Ascending aorta (tissue), 2 donors: ENCODE results near the gene TRAF3IP1. TPM values are rescaled to one million over a fixed set of nuclear protein-coding genes. Genes with fewer than 3 reads are reported as not detected.

Source experiments
- DNase-seq, 2 donors: peaks; one replicate each; pipeline ENCODE4 v3.0.0-alpha.2; 2019; ENCODE audit warnings: low spot score in 2 of 2
- H3K27ac ChIP-seq, 2 donors: fragments of 200-600 bp; sonication (generic); one replicate each; pipeline ENCODE4 v1.5.1; 2016 to 2017; ENCODE audit warnings: mild to moderate bottlenecking in 1 of 2
- H3K27me3 ChIP-seq: fragments of 200-600 bp; sonication (generic); one replicate; pipeline ENCODE4 v1.5.1; 2017
- H3K36me3 ChIP-seq, 2 donors: fragments of 200-600 bp; sonication (generic); one replicate each; pipeline ENCODE4 v1.5.1; 2016
- H3K4me1 ChIP-seq, 2 donors: fragments of 200-600 bp; sonication (generic); one replicate each; pipeline ENCODE4 v1.5.1; 2016 to 2017; ENCODE audit warnings: mild to moderate bottlenecking in 1 of 2
- H3K4me3 ChIP-seq, 2 donors: fragments of 200-600 bp; sonication (generic); one replicate each; pipeline ENCODE4 v1.5.1; 2016 to 2017; ENCODE audit warnings: mild to moderate bottlenecking in 1 of 2
- H3K9me3 ChIP-seq, 2 donors: fragments of 200-600 bp; sonication (generic); one replicate each; pipeline ENCODE4 v1.5.1; 2016
- intact Hi-C: fragments of 100-400 bp; cut with DNase I; formaldehyde crosslinking; loops from one replicate; pipeline ENCODE4 v1.15.1; 2023
- total RNA-seq: library from RNA; depleted of rRNA; stranded (reverse); fragments of >200 nt; gene quantifications from one replicate; pipeline ENCODE4 v1.1.0, GENCODE V29; 2016
- TF ChIP-seq, protein P1 (sequence below), 3 experiments: fragments of 200-600 bp in 2 of 3; fragments of 450-650 bp in 1 of 3; sonication (generic) in 2 of 3; IDR thresholded peaks; one replicate each; pipeline ENCODE4 v1.5.1; 2016 to 2019; ENCODE audit warnings: antibody characterized with exemption in 3 of 3, mild to moderate bottlenecking in 1 of 3, moderate library complexity in 1 of 3

TRAF3IP1 gene
- total RNA-seq, 1 donor from 2014 or later = 6.1 TPM

DNA sequence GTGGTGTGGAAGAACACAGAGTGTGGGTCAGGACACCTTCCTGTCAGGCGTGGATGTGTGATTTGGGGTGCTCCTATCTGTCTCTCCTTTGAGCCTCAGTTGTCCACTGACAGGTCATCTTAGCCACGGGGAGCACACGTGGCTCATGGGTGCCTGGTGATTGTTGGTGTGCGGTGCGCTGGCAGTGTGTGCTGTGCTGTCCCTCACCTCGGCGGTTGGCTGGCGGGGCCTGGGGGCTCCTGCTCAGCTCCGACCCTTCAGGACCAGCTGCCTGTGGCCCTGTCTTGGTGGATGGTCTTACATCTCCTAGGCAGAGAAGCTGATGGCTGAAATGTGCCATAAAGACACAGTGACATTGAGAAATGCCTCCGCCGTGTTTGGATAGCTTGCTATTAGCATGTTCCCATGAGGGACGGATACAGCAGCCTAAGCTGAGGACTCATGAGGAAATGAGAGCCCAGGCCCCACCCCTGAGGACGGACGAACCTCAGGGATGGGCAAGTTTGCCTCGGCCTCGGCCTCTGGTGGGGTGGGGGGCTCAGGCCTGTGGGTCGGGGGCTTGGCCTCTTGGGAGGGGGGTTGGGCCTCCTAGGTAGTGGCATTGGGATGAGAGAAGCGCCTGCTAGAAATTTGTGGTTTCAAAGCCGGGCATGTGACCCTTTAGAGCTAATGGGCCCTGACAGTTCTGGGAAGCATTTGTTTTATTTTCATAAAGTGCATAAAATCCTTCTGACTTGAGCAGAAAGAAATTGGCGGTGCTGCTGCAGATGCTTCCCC lies 86.1 kb downstream of the TRAF3IP1 start:
- DNase-seq = no peak
- intact Hi-C loops = no loop called here
- H3K9me3 ChIP-seq = no peaks in the 10 kb centered on the region
- no peak overlapping the region for H3K27ac ChIP-seq
- peaks cover 0 to 3% of the 10 kb centered on the region in 2 donors for H3K36me3 ChIP-seq
- TF ChIP-seq, protein P1, sequence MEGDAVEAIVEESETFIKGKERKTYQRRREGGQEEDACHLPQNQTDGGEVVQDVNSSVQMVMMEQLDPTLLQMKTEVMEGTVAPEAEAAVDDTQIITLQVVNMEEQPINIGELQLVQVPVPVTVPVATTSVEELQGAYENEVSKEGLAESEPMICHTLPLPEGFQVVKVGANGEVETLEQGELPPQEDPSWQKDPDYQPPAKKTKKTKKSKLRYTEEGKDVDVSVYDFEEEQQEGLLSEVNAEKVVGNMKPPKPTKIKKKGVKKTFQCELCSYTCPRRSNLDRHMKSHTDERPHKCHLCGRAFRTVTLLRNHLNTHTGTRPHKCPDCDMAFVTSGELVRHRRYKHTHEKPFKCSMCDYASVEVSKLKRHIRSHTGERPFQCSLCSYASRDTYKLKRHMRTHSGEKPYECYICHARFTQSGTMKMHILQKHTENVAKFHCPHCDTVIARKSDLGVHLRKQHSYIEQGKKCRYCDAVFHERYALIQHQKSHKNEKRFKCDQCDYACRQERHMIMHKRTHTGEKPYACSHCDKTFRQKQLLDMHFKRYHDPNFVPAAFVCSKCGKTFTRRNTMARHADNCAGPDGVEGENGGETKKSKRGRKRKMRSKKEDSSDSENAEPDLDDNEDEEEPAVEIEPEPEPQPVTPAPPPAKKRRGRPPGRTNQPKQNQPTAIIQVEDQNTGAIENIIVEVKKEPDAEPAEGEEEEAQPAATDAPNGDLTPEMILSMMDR (IDR thresholded peaks at IDR 0.05) = no peak
- H3K27me3 ChIP-seq = no peaks in the 10 kb centered on the region
- no peak overlapping the region for H3K4me3 ChIP-seq
- peaks cover 0 to 13% of the 10 kb centered on the region in 2 donors for H3K4me1 ChIP-seq

DNA sequence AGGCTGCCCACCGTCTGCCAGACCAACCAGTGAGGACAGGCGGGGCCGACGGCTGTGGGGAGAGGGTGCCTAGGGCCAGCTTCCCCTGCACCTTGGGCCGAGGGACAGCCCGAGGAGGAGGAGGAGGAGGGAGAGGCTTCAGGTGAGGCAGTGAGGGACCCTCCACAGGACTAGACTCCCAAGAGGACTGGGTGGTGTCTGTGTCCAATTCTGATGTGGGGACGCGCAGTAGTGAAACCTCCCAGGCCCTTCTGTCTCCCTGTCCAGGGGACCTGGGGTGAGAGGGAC lies 86.6 kb downstream of the TRAF3IP1 start:
- peaks cover 0 to 3% of the 10 kb centered on the region in 2 donors for H3K36me3 ChIP-seq
- H3K4me1 ChIP-seq = peaks cover 0 to 13% of the 10 kb centered on the region in 2 donors
- H3K4me3 ChIP-seq = no peak overlapping the region
- no peak overlapping the region for H3K27ac ChIP-seq
- intact Hi-C loops = no loop called here
- no peaks in the 10 kb centered on the region for H3K27me3 ChIP-seq
- no peaks in the 10 kb centered on the region for H3K9me3 ChIP-seq
- no peak for DNase-seq
- TF ChIP-seq, protein P1 (IDR thresholded peaks at IDR 0.05) = no peak

DNA sequence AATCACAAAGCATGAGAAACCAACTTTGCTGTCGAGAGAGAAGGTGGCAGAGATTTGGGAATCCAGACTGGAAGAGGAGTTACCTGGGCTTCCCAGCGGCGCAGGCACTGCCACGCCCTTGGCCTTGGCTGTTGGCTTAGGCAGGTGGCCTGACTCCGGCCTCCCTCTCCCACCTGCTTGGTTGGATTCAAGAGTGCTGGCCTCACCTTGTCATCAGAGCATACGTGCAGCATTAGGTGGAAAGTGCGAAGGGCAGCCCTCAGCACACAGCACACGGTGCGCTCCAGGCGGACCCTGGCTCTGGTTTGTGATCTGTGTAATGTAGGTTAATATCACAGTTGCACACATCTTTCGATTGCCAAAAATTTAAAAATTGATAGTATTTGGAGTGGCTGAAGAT lies 87.2 kb downstream of the TRAF3IP1 start:
- no peak overlapping the region for H3K4me3 ChIP-seq
- intact Hi-C loops = no loop called here
- DNase-seq = no peak
- H3K9me3 ChIP-seq = no peaks in the 10 kb centered on the region
- no peak overlapping the region for H3K27ac ChIP-seq
- TF ChIP-seq, protein P1 (IDR thresholded peaks at IDR 0.05) = no peak
- peaks cover 0 to 13% of the 10 kb centered on the region in 2 donors for H3K4me1 ChIP-seq
- H3K27me3 ChIP-seq = no peaks in the 10 kb centered on the region
- peaks cover 0 to 3% of the 10 kb centered on the region in 2 donors for H3K36me3 ChIP-seq

DNA sequence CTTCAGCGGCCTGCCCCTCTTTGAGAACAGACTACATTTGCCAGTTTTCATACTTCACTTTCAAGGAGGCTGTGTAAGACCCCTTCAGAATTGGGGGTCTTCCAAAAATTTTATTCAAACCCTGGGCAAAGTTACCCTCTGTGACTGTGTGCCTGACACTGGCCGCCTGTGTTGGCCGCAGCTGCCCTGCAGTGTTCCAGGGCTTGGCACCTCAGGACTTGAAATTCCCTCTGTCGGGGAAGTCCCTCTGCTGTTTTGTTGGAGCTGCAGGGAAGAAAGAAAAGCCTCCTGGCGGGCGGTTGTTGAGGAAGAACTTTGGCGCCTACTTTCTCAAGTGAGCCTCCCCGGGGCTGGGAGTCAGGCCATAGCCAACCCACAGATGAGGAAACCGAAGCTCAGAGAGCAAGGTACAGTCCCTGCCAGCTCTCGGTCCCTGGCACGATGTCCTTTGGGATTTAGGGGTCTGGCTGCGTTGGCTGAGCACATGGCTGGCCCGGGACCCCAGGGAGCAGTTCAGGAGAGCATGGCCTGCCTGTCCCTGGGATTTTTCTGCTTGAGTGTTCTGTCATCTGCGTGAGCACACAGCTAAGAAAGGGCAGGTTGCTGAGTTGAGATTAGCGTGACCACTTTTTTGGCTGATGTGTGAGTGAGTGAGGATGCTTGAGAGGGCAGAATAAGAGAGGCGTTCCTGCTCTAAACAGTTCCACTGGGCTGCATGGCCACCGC lies 88.5 kb downstream of the TRAF3IP1 start:
- Histone ChIP-seq H3K4me3 (peak overlapping the region in 1 of 2 donors; percentile 44), H3K4me1 (peaks cover 0 to 13% of the 10 kb centered on the region in 2 donors), H3K36me3 (no peaks in the 10 kb centered on the region), H3K27ac (peak overlapping the region; percentile 50 to 70), H3K27me3 (no peaks in the 10 kb centered on the region), H3K9me3 (no peaks in the 10 kb centered on the region)
- intact Hi-C loops = loop anchor here (2.0 kb wide), 1 partner anchor 38 kb away; no protein-coding TSS in a partner anchor
- DNase-seq = no peak
- TF ChIP-seq, protein P1 (IDR thresholded peaks at IDR 0.05) = peak in 2 of 3 experiments; percentile 15 to 29

DNA sequence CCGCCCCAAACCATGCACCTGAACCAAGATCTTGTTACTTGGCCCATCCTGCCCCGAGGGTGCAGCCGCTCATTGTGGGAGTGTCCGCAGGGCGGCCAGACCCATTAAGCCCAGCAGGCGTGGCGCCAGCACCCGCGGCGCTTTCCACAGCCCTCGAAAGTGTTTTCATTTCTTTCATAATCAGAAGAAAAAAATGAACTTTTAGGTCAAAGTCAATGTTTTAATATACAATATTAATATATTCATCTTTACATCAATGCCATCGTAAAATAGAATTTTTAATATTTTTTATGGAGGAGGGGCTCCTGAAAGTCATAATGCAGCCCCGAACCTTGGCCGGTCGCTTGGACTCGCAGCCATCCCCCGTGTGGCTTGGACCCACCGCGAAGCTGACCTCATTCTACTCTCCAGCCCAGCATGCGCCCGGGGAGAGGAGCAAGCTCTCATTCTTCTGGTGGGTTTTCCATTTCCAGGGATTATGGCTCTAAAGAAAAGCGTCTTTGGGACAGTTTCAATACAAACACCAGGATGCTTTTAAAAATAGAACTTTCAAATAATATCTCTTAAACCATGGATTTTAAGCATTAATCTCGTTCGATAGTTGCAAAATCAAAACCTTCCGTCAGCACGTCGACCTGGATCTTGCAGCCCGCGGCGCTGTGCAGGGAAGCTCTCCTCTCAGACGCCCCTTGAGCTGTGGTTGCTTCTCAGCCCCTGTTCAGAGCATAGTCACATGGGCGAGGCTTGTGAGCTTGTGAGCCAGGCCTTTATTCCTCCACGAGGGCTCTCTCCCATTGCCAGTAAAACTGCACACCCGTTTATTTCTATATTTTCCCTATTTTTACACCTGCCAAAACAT lies 89.3 kb downstream of the TRAF3IP1 start:
- TF ChIP-seq, protein P1 (IDR thresholded peaks at IDR 0.05) = no peak
- Histone ChIP-seq H3K27ac (peak overlapping the region; percentile 50 to 70), H3K4me1 (peaks cover 0 to 13% of the 10 kb centered on the region in 2 donors), H3K27me3 (no peaks in the 10 kb centered on the region), H3K36me3 (no peaks in the 10 kb centered on the region), H3K9me3 (no peaks in the 10 kb centered on the region), H3K4me3 (peak overlapping the region in 1 of 2 donors; percentile 44)
- DNase-seq = no peak
- intact Hi-C loops = loop anchor here (2.0 kb wide), 1 partner anchor 39 kb away; no protein-coding TSS in a partner anchor
